Stimulated activated CD4-positive, alpha-beta T cell treated with anti-CD3 and anti-CD28 coated beads, Interleukin-1b, Interleukin-23, amount 100 ng/mL, for 24 hours (primary cell): ENCODE measurements around the gene PGS1.

Source experiments
- DNase-seq, 4 experiments: peaks; one replicate each; pipeline ENCODE4 v3.0.0-alpha.2; 2020; ENCODE audit warnings: low read depth in 4 of 4, low spot score in 1 of 4

Gene PGS1

DNA sequence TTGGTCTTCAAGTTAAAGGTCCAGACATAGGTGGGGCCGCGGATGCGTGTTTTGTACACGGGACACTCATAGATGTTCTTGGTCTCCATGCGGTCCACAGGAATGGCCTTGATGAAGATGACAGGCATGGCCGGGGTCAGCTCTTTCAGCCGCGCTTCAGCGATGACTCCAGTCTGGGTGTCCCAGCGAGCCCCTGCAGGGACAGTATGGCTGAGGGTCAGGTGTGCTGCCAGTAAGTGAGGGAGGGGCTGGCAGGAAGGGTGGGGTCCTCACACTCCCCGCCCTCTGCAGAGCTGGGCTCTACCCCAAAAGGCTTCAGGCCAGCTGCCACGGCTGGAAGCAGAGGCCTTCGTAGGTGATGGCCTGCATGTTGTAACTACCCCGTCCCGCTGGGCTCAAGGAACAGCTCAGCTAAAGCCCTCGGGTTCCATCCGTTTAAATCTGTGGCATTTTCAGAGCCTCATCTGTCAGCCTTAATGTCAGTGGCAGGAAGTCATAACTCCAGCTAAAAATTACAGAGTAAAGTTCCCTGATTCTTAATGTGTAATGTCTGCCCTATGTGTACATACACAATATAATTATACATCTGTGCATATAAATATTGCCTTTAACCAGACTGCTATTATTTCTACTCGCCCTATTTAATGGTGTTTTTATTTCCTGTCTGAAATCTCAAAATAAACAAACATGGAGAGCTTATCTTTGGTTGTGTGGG lies 45.7 kb downstream of the PGS1 start:
- no peak for DNase-seq

DNA sequence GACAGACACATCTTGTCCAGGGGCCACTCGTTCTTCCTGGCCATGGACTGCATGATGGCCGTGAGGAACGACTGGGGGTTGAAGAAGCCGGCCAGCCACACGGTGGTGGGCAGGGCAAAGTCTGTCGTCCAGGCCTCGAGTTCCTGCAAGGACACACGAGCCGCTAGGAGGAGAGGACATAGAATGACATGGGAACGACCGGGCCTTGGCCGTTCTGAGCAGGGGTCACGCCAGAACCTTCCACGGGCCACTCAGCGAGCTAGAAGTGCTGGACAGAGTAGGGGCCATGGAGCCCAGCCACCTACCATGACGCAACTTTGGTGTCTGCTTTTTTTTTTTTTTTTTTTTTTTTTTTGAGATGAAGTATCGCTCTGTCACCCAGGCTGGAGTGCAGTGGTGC lies 47.0 kb downstream of the PGS1 start:
- no peak for DNase-seq

DNA sequence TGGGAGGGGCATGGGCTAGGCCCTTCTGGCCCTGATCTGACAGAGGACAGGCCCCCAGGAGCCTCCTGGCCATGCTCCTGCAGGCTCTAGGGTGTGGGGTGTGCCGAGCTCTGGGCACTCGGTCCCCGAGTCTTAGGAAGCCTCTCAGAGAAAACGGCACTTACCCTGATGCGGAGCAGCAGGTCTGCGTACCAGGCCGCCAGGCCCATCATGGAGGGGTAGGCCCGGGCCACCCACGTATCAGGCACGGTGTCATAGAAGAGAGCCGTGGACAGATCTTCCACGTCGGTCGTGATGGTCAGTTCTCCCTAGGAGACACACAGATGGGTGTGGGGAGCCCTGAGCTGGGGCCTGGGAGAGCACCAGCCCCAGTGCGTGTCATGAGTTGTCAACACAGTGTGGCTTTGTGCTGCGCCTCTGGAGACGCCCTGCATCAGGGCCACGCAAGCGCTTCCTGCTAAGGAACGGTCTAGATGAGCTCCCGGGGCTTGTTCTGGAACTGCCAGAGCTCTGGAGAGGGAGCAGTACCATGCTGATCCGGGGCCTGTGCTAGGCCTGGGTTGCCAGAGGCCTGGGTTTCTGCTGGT lies 47.9 kb downstream of the PGS1 start:
- no peak for DNase-seq

DNA sequence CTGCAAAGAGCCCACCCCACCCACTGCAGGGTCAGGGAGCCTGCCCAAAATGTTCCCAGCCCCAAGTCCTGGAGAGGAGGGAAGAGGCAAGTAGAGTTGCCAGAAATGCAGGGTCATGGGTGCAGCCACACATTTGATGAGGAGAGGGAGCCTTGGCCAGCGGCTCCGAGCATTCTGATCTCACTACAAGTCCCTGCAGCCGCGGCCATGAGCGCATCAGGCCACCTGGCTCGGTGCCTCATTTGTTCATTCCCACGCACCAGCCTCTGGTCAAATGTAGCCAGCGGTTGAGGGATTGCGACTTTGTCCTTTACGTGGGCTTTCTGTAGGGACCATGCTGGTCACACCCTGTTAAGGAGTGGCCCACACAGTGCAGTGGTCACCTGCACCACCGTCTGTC lies 48.7 kb downstream of the PGS1 start:
- DNase-seq = no peak

DNA sequence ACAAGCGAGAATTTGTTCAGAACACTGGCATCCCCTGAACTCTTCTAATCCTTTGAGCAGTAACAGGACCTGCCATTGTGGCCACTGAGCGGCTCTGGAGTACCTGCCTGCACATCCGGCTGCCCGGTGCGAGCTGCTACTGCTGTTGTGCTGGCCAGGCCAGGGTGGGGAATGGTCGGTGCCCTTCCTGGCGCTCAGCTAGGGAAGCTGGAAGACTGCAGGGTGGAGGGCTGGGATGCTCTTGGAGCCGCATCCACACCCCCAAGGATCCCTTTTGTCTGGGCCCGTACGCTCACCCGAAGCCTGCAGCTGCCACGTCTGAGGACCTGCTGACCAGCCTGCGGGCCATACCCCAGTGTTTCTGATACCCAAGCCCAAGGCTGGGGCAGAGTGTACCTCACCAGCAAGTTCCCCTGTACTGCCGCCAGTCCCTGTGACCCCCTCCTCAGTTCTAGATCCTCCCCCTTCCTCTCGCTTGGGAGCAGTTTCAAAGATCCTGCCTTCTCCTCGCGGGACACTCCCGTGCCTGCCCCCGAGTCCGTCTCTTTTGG lies 49.7 kb downstream of the PGS1 start:
- DNase-seq = no peak

DNA sequence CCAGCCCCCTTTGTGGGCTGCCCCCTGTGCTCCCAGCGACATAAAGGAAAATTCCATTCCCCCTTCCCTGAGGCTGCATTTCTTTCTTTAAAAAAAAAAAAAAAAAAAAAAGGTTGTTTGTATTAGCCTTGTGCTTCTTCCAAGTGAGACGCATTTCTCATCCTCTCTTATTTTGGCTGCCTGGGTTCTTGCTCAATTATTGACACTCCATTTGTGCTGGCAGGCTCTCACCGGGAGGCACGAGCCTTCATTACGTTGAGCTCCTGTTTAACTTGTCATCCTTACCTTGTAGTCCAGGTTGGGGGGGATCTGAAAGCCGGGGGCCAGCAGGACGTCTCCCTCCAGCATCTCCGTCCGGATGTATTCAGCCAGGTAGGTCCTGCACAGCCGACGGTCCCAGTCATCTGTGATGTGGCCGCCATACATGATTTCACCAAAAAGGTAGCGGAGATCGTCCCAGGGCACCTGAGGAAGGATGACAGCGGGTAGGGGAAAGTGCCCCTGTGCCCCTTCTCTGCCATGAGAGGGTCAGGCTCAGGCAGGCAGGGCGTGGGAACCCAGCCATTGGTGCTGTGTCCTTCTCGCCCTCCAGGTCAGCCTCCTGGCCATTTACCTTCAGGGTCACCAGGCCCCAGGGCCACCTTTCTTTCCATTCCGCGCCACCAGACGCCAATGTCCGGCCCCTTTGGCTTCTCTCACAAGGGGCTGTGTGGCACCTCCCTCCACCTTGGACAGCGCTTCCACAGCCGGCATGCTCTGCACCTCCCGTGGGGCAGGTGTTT lies 50.6 kb downstream of the PGS1 start:
- DNase-seq = no peak

DNA sequence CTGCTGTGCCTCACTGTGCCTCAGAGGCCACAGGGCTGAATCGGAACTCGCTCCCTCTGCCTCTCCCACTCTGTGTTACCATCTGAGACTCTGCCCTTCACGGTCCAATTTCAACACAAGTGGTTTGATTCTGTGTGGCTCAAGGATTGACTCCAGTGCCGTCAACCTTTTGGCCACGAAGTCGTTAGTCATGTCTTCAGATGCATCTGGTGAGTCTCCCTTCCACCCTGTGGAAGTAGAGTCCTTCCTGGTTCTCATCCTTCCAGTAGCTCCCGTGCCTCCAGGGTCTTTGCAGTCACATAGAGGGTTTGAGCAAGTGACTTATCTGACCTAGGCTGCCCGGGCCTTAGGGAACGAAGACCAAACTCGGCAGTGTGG lies 51.2 kb downstream of the PGS1 start:
- no peak for DNase-seq

DNA sequence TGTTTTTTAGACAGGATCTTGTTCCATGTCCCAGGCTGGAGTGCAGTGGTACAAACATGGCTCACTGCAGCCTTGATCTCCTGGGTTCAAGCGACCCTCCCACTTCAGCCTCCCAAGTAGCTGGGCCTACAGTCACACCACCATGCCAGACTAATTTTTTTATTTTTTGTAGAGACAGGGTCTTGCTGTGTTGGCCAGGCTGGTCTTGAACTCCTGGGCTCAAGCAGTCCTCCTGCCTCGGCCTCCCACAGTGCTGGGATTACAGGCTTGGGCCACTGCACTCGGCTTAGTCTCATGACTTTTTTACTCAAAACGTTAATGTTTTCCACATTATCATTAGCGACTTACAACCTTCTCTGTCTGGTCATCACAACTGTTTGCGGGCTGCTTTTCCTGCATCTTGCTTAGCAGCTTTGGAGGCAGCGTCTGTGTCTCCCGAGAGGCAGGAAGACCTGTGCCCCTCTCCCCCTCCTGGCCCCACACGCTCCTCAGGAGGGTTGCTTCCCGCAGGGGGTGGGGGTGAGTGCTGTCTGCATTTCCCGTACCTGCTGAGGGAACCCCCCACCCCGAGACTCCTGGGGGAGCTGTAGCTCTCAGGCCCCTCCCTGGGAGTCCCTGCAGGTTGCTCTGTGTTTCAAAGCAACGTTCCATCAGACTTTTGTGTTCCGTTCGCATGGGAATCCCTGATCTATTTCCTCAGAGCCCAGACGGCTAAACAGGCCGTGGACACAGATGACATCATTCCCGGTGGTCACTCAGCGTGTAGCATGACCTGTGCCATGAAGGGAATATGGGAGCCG lies 52.6 kb downstream of the PGS1 start:
- DNase-seq = no peak

DNA sequence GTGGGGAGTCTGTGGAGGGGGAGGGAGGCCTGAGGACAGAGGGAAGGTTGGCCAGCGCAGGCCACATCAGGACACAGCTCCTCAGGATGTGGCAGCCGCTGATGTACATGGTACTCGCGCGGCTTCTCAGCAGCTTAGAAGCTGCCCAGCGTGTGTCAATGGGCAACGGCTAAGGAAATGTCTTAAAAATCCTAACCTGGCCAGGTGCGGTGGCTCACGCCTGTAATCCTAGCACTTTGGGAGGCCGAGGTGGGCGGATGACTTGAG lies 53.2 kb downstream of the PGS1 start:
- no peak for DNase-seq

DNA sequence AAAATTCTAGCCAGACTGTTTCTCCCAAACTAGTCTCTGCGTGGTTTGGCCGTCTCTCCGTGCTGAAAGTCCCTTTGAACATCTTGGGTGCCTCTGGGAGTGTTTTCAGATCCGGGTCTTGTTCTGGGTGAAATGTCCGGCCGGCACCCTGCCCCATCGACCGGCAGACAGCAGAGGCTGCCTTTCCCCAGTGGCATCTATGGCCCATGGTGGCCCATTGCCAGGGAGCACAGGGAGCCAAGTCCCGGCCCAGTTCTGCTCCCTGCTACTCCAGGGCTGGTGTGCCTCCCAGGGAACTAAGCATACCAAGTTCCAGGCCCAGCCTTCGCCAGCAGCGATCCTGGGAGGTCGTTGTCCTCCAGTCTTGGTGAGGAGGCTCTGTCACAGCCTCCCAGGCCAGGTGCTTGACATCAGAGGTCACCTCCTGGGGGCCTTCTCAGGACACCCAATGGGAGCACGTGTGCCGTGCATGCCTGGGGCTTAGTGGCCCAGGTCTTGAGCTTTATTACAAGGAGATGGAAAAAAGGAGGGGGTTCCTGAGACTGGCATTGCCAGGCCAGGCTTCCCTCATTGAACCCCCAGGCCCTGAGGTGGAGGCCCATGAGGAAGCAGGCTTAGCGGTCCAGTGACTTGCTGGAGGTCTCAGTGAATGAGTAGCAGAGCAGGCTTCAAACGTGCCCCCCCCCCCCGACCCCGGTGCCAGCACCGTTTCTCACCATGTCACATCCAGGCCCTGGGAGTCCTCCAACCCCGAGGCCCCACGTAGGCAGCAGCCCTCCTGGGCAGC lies 54.0 kb downstream of the PGS1 start:
- DNase-seq = no peak

DNA sequence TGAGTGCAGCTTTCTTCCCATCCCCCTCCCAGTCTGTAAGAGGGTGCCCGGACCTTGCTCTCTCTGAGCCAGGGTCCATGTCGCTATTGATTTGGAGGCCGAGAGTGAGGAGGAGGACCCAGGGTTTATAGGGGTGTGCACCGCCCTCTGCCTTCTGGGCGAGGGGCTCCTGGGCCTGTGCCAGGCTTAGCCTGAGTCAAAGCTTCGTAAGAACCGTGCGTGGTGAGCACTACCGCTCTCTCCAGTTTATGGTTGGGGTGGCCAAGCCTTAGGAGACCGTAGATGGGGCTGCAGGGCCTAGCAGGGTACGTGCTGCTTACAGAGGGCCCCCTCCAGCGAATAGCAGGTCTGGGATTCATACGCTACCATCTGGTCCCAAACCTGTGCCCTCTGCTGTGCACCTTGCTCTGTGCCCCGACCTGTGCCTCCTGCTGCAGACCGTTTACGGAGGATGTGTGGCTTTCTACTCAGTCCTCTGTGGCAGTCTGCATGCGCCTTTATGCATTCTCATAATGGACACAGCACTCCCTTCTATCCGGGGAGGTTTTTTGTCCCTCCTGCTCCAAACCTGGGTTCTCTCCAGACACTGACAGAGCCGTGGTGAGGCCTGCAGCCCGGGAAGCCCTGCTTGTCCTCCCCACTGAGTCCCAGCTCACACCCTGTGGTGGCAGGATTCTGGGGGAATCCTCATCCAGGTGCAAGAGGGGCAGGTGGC lies 54.7 kb downstream of the PGS1 start:
- DNase-seq = no peak

DNA sequence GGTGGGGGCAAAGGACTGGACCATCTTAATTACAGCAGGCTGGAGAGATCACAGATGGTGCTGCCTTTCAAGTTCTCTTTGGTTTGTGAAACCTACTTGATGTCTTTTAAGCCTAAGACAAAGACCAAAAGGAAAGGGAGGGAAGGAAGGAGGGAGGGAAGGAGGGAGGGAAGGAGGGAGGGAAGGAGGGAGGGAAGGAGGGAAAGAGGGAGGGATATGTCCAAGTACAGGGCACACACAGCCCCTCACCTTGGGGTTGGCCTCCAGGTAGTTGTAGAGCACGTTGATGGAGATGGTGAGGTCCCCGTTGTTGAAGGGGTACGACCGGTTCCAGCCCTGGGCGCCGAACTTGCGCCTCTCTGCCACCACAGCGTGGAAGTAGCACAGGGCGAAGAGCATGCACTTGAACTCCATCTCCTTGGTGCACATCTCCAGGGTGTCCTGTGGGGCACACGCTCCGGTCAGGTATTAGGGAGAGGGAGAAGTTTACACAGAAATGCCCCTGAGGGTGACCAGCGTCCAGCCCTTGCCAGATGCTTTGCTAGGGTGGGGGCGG lies 55.4 kb downstream of the PGS1 start:
- DNase-seq = no peak

DNA sequence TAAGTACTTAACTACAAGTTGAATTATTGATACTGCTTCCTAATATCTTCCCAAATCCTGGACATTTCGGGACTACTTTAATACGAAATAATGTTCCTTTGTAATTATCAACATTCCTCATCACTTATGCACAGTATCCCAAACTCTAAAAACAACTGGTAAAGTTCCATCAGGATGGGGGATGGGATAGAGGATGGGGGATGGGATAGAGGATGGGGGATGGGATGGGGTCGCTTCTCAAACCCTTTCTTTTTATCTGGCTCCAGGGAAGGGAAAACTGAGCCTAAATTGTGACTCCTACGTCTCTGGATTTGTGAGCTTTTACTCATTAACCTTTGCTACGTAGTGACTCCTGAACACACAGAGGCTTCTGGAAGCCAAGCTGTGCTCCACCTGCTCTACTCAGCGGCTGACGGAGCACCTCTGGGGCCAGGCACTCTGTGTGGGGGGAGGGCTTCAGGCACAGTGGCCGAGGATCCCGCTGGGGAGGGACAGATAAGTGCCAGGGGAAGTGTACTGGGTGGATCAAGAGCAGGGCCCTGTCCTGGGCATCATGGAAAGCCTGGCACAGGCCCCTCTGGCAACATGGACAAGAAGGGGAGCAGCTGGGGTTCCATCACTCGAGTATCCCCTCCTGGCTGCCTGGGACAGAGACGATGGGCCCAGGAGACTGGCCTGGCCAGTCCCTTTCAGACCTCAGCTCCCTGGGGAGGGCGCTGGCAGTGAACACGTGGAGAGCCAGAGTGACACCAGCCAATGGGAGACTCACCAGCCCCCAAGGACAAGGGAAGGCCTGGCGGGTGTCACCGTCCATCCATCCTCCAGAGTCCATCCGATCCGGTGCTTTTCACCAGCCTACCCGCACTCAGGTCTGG lies 56.2 kb downstream of the PGS1 start:
- DNase-seq = no peak

DNA sequence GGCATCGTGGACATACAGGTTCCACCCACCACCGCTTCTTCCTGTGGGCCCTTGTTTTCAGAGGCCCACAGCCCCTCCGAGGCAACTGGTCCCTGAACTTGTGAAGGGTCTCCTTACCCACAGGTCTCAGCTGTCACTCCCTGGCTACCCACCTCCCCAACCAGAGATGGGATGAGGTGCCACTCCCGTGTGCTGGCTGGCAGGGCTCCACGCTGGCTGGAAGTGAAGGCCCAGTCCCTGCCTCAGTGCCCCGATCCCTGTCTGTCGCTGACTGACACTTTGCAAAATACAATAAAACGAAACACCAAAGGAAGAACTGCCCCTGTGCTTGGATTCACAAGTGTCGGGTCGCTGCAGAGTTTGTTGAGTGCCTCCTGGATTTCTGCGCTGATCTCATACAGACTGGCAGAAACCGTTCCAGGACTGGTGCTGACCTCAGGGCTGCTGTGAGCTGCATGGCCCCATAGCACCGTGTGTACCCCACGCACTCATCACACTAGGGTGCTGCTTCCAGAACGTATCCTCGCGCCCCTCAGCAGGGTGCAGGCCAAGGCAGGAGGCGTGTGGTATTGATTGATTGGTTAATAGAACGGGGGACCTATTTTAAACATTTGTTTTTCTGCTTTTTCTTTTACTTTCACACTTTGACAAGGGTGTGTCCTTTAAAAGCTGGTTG lies 57.0 kb downstream of the PGS1 start:
- no peak for DNase-seq

DNA sequence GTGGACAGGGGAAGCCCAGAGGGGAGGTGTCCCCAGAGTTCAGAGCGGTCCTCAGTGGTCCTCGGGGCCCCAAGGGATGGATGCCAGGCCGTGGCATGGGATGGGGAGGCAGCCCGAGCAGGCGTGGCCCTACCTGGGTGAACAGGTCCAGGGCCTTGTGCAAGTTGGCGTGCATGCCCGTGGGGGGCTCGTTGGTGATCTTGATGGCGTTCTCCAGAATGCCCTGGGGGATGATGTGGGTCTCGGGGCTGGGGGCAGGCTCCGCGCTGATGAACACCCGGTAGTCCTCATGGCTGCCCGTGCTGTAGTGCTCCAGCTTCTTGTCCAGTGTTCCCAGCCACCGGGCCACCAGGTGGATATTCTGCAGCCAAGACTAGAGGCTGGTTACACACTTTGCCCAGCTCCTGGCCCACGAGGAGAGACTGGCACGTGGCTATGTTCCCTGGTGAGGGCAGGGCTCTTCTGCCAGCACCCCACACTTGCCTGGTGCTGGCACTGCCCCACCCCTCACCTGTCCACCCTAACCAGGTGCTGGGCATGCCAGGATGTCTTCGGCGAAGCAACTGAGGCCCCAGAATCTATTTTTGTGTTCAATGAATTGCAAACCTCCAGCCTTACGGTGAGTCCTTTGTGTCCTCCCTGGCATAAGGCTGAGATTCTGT lies 59.2 kb downstream of the PGS1 start:
- no peak for DNase-seq

DNA sequence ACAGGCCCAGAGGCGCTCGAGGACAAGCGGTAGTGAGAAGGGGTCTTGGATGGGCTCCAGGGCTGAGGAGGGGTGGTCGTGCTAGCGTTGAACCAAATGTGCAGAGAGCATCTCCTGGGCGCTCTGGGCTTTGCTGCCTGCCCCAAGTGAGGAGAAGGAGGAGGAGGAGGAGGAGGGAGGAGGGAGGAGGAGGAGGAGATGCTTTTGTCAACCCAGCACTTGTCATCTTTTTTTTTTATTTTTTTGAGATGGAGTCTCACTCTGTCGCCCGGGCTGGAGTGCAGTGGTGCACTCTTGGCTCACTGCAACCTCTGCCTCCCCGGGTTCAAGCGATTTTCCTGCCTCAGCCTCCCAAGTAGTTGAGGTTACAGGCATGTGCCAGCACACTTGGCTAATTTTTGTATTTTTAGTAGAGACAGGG lies 59.8 kb downstream of the PGS1 start:
- no peak for DNase-seq

DNA sequence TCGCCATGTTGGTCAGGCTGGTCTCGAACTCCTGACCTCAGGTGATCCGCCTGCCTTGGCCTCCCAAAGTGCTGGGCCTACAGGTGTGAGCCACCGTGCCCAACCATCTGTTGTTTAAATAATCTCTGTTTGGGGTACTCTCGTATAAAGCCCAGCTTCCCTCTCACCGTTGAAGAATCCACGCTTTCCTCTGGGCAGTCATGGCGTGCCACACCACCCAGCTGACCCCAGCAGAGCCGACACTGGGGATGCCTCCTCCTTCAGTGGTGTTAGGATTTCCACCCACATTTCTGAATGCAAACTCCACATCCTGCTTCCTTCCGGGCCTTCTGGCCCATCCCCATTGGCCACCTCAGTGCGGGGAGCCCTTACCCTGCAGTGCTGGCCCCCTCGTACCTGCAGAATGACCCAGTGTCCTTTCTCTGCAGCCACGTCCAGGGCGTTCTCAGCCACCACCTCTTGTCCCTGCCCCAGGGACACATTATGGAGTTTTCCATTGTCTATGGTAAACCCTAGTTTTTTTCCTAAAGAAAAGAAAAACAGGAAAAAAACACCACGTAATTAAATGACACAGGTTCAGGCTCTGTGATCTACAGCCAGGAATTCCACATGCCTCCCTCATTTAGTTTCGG lies 60.4 kb downstream of the PGS1 start:
- DNase-seq = no peak
